Right atrium auricular region (tissue), 2 donors: ENCODE results near the gene ASIC2. TPM values are rescaled to one million over a fixed set of nuclear protein-coding genes. Genes with fewer than 3 reads are reported as not detected.

Experiments
- DNase-seq: peaks from one replicate; pipeline ENCODE4 v3.0.0-alpha.2; 2019; ENCODE audit warnings: low spot score
- H3K27ac ChIP-seq, 2 donors: fragments of 200-600 bp; sonication (generic); 1 replicate in 1 of 2; 2 replicates in 1 of 2; pipeline ENCODE4 v1.5.1; 2016 to 2019
- H3K27me3 ChIP-seq, 2 donors: fragments of 200-600 bp; sonication (generic); one replicate each; pipeline versions ENCODE4 v1.5.1 to v1.6.0; 2017 to 2019
- H3K36me3 ChIP-seq: fragments of 200-600 bp; sonication (generic); one replicate; pipeline ENCODE4 v1.5.1; 2016
- H3K4me1 ChIP-seq, 2 donors: fragments of 200-600 bp; sonication (generic); one replicate each; pipeline versions ENCODE4 v1.5.1 to v1.6.0; 2017 to 2019
- H3K4me3 ChIP-seq, 2 donors: fragments of 200-600 bp; sonication (generic); 1 replicate in 1 of 2; 2 replicates in 1 of 2; pipeline ENCODE4 v1.5.1; 2017 to 2019; ENCODE audit warnings: mild to moderate bottlenecking in 1 of 2, moderate library complexity in 1 of 2
- H3K9me3 ChIP-seq, 2 donors: fragments of 200-600 bp; sonication (generic); one replicate each; pipeline ENCODE4 v1.5.1; 2019
- total RNA-seq, 2 donors: library from RNA; depleted of rRNA; stranded (reverse); fragments of >200 nt; gene quantifications; one replicate each; pipeline ENCODE4 v1.1.0, GENCODE V29; 2016
- TF ChIP-seq, protein P1 (sequence below), 2 donors: fragments of 200-600 bp; sonication (generic); IDR thresholded peaks; one replicate each; pipeline ENCODE4 v1.5.1; 2019; ENCODE audit warnings: antibody characterized with exemption in 2 of 2

Gene ASIC2
- total RNA-seq, 2 donors from 2014 or later, result 0.75 TPM; not detected in 1

DNA sequence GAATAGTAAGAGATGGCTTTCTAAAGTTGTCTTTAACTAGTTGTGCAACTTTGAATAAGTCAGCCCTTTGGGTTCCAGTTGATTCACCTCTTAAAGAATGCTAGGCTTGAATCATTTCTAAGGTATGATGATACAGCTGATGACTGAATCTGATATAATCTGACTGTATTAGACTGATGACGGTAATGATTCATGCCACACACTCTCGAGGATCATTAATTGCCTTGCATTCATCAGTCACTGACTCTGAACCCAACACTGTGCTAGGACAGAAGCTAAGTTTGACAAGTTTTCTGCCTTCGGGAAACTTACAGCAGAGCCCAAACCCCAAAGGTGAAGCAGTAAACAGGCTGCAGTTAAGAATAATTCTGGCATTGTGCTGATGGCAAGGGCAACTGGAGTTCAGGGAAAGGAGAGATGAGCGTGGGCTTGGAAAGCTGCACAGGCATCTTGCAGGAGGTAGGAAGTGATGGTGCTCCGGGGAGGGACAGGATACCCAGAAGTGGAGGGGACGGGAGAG, 25.8 kb downstream of the ASIC2 start:
- Histone ChIP-seq H3K27me3 (no peaks in the 10 kb centered on the region), H3K4me1 (no peaks in the 10 kb centered on the region), H3K9me3 (no peaks in the 10 kb centered on the region), H3K36me3 (no peaks in the 10 kb centered on the region), H3K4me3 (no peak overlapping the region), H3K27ac (no peak overlapping the region)
- TF ChIP-seq, protein P1, sequence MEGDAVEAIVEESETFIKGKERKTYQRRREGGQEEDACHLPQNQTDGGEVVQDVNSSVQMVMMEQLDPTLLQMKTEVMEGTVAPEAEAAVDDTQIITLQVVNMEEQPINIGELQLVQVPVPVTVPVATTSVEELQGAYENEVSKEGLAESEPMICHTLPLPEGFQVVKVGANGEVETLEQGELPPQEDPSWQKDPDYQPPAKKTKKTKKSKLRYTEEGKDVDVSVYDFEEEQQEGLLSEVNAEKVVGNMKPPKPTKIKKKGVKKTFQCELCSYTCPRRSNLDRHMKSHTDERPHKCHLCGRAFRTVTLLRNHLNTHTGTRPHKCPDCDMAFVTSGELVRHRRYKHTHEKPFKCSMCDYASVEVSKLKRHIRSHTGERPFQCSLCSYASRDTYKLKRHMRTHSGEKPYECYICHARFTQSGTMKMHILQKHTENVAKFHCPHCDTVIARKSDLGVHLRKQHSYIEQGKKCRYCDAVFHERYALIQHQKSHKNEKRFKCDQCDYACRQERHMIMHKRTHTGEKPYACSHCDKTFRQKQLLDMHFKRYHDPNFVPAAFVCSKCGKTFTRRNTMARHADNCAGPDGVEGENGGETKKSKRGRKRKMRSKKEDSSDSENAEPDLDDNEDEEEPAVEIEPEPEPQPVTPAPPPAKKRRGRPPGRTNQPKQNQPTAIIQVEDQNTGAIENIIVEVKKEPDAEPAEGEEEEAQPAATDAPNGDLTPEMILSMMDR (IDR thresholded peaks at IDR 0.05), result no peak
- no peak for DNase-seq

DNA sequence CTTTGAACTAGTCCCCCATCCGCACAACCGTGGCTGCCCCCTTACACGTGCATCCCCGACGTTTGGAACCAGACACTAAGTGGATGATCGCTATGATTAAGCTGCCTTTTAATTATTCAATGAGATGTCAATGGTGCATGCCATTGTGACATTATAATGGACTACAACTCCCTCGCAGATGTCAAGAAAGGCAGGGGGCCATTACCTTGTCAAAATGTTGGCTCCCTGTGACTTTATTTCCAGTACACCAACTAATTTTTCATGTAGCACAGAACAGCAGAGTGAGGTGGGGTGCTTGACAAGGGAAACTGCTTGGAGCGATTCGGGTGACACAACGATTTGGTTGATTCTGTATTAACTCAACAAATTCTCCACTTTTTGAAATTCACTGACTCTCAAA, 26.5 kb downstream of the ASIC2 start:
- Histone ChIP-seq H3K9me3 (no peaks in the 10 kb centered on the region), H3K36me3 (no peaks in the 10 kb centered on the region), H3K4me3 (no peak overlapping the region), H3K27ac (no peak overlapping the region), H3K4me1 (no peaks in the 10 kb centered on the region), H3K27me3 (no peaks in the 10 kb centered on the region)
- TF ChIP-seq, protein P1 (IDR thresholded peaks at IDR 0.05), result no peak
- DNase-seq, result no peak

DNA sequence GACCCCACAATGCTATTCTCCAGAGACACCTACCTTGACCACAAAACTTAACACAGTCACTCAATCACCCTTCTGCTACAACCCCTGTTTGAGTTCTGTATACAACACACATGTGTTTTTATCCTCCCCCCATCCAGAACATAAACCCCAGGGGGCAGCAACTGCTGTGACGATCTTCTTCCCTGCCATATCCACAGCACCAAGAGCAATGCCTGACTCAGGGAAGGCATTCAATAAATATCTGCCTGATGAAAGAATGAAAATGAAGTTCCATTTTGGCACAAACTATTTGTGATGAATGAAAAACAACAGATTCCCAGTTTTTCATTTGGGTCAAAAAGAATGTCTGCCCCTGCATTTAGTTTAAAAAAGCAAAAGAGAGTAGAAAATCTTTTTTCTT, 27.0 kb downstream of the ASIC2 start:
- TF ChIP-seq, protein P1 (IDR thresholded peaks at IDR 0.05), result no peak
- H3K27ac ChIP-seq, result no peak overlapping the region
- H3K4me1 ChIP-seq, result no peaks in the 10 kb centered on the region
- H3K36me3 ChIP-seq, result no peaks in the 10 kb centered on the region
- no peaks in the 10 kb centered on the region for H3K27me3 ChIP-seq
- DNase-seq, result no peak
- H3K9me3 ChIP-seq, result no peaks in the 10 kb centered on the region
- H3K4me3 ChIP-seq, result no peak overlapping the region

- TF ChIP-seq, protein P1 (IDR thresholded peaks at IDR 0.05), result no peak
- no peaks in the 10 kb centered on the region for H3K27me3 ChIP-seq
- no peaks in the 10 kb centered on the region for H3K9me3 ChIP-seq
Measured at GRCh38 chr17:33263396-33263795, 29.7 kb downstream of the ASIC2 start.

DNA sequence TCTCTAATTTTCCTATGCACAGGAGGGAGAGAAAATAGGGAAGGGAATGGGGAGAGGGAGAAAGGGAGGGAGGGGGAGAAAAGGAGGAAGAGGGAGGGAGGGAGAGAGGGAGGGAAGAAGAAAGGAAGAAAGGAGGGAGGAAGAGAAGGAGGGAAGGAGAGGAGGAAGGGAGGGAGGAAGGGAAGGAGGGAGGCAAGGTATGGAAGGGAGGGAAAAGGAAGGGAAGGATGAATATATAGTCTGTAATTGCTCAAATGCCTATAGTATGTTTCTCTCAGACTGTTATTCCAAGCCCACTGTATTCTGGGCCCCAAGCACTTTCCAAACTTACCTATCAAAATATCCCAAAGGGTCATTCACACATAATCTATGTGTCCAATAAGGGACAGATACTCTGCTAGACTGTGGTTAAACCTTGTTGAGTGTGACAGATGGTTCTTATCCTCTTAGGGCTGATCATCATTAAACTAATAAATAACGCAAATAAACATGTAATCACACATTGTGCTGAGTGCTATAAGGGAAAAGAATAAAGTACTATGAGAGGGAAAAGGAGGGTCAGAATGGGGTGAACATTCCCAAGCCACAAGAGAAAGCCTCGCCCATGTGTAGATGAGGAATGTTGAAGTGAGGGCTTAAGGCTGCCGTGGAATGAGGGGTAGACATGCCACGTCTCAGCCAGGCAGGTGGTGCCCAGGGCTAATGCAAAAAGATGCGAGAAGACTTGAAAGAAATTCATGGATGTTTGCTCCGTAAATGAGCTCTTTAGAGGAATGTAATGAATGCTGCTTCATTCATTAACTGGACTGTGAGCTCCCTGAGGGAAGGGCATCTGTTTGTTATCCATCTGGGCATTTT, 30.6 kb downstream of the ASIC2 start:
- H3K9me3 ChIP-seq, result no peaks in the 10 kb centered on the region
- H3K36me3 ChIP-seq, result no peaks in the 10 kb centered on the region
- H3K4me1 ChIP-seq, result no peaks in the 10 kb centered on the region

More at GRCh38 chr17:33263396-33263795, 29.7 kb downstream of the ASIC2 start:
- Histone ChIP-seq H3K4me1 (no peaks in the 10 kb centered on the region), H3K36me3 (no peaks in the 10 kb centered on the region), H3K27ac (no peak overlapping the region), H3K4me3 (no peak overlapping the region)
- no peak for DNase-seq

More for the DNA sequence above, 30.6 kb downstream of the ASIC2 start:
- H3K27ac ChIP-seq, result no peak overlapping the region
- DNase-seq, result no peak
- no peaks in the 10 kb centered on the region for H3K27me3 ChIP-seq
- no peak overlapping the region for H3K4me3 ChIP-seq
- TF ChIP-seq, protein P1 (IDR thresholded peaks at IDR 0.05), result no peak
